Chondrocyte (in vitro differentiated cells): Measurements from ENCODE around the gene CMSS1. TPM values are rescaled to one million over a fixed set of nuclear protein-coding genes. Genes with fewer than 3 reads are reported as not detected.

Experiments used
- DNase-seq: peaks from one replicate; pipeline ENCODE4 v3.0.0; 2021; ENCODE audit warnings: mixed read lengths, low spot score
- H3K27ac Mint-ChIP-seq: one replicate; pipeline ENCODE4 v1.8.0; 2021; ENCODE audit warnings: mild to moderate bottlenecking, moderate library complexity, mixed read lengths; ENCODE audit not compliant: unreplicated experiment
- H3K27me3 Mint-ChIP-seq: 2 replicates; pipeline ENCODE4 v1.8.0; 2021; ENCODE audit warnings: low read depth, mixed read lengths
- H3K36me3 Mint-ChIP-seq: 2 replicates; pipeline ENCODE4 v1.8.0; 2021; ENCODE audit warnings: low read depth, mixed read lengths
- H3K4me1 Mint-ChIP-seq: 2 replicates; pipeline ENCODE4 v1.8.0; 2021; ENCODE audit warnings: low read depth, mild to moderate bottlenecking, mixed read lengths
- H3K4me3 Mint-ChIP-seq: one replicate; pipeline ENCODE4 v1.8.0; 2021; ENCODE audit warnings: mild to moderate bottlenecking, moderate library complexity, mixed read lengths; ENCODE audit not compliant: unreplicated experiment
- H3K9me3 Mint-ChIP-seq: 2 replicates; pipeline ENCODE4 v1.8.0; 2021; ENCODE audit warnings: low read depth, mixed read lengths
- total RNA-seq: library from RNA; stranded (reverse); gene quantifications from 3 replicates; pipeline ENCODE4 v1.2.1, GENCODE V29; 2021
- TF ChIP-seq, protein P1 (sequence below): fragments of 200-600 bp; sonication (generic); IDR thresholded peaks from 2 replicates; pipeline ENCODE4 v1.5.0; 2021; ENCODE audit warnings: antibody characterized with exemption, mild to moderate bottlenecking, moderate library complexity

The CMSS1 gene
- total RNA-seq, 1 donor from 2014 or later, result 19.5 TPM

DNA sequence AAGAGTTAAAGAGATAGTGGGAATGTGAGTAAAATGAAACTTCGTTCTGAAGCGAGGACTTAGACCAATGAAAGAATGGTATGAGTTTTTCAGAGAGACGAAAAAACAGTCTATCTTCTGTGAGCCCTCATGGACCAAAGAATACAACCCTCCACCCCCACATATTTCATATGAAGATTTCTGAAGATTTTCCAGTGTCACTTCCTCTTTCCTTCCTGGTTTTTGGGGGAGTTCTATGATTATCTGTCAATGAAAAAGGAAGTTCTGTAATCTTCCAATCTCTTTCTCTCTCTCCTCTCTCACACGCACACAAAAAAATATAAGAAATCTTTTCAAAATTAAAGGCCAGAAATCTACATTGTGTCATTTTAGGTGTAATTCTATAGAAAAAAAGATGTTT lies 27.7 kb downstream of the CMSS1 start:
- H3K36me3 Mint-ChIP-seq, result peaks cover 5% of the 10 kb centered on the region
- TF ChIP-seq, protein P1, sequence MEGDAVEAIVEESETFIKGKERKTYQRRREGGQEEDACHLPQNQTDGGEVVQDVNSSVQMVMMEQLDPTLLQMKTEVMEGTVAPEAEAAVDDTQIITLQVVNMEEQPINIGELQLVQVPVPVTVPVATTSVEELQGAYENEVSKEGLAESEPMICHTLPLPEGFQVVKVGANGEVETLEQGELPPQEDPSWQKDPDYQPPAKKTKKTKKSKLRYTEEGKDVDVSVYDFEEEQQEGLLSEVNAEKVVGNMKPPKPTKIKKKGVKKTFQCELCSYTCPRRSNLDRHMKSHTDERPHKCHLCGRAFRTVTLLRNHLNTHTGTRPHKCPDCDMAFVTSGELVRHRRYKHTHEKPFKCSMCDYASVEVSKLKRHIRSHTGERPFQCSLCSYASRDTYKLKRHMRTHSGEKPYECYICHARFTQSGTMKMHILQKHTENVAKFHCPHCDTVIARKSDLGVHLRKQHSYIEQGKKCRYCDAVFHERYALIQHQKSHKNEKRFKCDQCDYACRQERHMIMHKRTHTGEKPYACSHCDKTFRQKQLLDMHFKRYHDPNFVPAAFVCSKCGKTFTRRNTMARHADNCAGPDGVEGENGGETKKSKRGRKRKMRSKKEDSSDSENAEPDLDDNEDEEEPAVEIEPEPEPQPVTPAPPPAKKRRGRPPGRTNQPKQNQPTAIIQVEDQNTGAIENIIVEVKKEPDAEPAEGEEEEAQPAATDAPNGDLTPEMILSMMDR, result no peak
- H3K27ac Mint-ChIP-seq, result peak overlapping the region; percentile 86
- H3K4me1 Mint-ChIP-seq, result peaks cover 31% of the 10 kb centered on the region
- H3K9me3 Mint-ChIP-seq, result no peaks in the 10 kb centered on the region
- DNase-seq, result no peak
- no peak overlapping the region for H3K4me3 Mint-ChIP-seq
- H3K27me3 Mint-ChIP-seq, result no peaks in the 10 kb centered on the region

DNA sequence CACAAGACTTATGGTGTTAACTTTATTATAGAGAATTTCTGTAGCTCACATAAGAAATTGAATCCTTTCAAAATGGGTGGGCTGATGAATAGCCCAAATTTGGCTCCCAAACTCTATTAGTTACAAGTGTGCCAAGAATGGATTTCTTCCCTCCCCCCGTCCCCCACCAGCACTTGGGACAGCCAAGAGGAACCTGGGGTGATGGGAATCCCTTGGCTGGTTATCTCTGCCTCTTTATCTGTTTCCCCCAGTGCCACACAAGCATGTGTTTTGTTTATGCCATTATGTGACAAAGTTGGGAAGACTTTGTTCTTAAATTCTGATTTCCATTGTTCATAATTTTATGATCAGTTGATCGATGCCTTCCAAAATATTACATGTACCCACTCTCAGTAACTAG lies 28.3 kb downstream of the CMSS1 start:
- Mint-ChIP-seq H3K4me1 (peaks cover 31% of the 10 kb centered on the region), H3K4me3 (no peak overlapping the region), H3K27me3 (no peaks in the 10 kb centered on the region), H3K36me3 (peaks cover 5% of the 10 kb centered on the region), H3K27ac (peak overlapping the region; percentile 82), H3K9me3 (no peaks in the 10 kb centered on the region)
- DNase-seq, result no peak
- TF ChIP-seq, protein P1, result no peak

DNA sequence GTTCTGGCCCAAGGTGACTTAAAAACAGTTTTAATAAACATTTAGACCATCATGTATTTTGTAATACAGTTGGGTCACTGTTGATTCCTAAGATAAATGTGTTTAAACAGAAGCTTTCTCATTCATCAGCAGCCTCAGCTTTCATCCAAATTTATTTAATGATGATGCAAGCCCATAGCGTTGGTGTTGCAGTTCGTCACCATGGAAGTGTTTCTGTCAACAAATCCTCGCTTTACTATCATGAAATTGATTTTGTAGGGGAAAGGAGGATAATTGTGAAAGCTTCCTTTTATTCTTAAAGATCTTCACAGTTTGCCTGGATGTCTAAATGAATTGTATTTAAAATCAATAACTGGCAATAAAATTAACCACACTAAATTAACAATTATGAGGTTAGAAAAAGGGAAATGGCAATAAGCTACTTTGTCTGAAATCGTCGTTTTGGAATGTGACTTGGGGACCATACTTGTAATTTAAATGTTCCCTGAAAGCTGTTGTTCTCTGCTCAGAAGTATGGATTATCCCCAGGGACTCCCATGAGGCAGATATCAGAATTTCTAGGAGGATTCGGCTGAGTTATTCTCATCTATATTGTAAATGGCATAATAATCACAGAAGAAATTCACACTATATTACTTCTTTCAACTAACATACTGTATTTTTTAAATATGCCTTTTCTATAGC lies 29.0 kb downstream of the CMSS1 start:
- Mint-ChIP-seq H3K36me3 (peaks cover 7% of the 10 kb centered on the region), H3K9me3 (no peaks in the 10 kb centered on the region), H3K4me3 (no peak overlapping the region), H3K4me1 (peaks cover 33% of the 10 kb centered on the region), H3K27ac (peak overlapping the region; percentile 82), H3K27me3 (no peaks in the 10 kb centered on the region)
- DNase-seq, result no peak
- TF ChIP-seq, protein P1, result no peak

DNA sequence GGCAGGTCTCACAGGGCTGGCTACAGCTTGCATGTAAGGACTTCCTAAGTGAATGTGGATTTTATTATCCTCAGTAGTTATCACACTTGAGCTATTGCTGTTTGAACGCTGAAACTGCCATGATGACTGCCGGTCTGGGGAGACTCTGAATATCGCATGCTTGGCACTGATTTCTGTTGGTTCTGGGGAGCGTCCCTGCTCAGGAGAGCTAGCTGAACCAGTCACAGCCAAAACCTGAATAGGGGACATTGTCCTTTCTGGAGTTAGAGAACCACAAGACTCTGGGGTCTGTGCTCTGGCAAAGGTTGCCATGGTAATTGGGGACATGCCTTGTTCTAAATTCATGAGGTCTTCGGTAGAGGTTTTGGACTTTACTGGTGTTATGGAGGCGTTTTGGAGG lies 30.8 kb downstream of the CMSS1 start:
- Mint-ChIP-seq H3K9me3 (no peaks in the 10 kb centered on the region), H3K4me1 (peaks cover 38% of the 10 kb centered on the region), H3K4me3 (no peak overlapping the region), H3K27me3 (no peaks in the 10 kb centered on the region), H3K36me3 (peaks cover 15% of the 10 kb centered on the region), H3K27ac (peak overlapping the region; percentile 39)
- TF ChIP-seq, protein P1, result no peak
- no peak for DNase-seq

DNA sequence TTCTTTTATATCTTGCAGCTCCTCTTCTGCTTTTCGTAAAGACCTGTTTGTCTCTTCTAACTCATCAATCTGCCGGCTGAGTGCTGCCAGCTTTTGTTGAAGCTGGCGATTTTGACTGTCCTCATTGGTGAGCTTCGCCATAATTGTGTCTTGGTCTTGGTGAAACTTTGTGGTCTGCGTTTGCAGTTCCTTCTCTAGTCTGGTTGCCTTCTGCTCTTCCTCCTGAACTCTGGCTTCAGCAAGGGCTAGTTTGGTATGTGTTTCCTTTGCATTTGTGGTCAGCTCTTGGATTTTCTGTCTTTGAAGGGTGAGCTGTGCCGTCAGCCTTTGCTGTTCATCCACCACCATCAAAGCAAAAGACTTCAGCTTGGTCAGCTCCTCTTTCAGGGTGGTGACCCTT lies 32.9 kb downstream of the CMSS1 start:
- Mint-ChIP-seq H3K27me3 (no peaks in the 10 kb centered on the region), H3K27ac (no peak overlapping the region), H3K4me1 (peaks cover 37% of the 10 kb centered on the region), H3K36me3 (peaks cover 17% of the 10 kb centered on the region), H3K4me3 (no peak overlapping the region), H3K9me3 (no peaks in the 10 kb centered on the region)
- TF ChIP-seq, protein P1, result no peak
- DNase-seq, result no peak
